NCI-H1417 (cell line): ENCODE data around the gene DCLK3.

Experiments
- DNase-seq, 3 experiments: peaks; one replicate each; lab custom pipeline; 2025; lab: John Stamatoyannopoulos, UW

Gene DCLK3, protein sequence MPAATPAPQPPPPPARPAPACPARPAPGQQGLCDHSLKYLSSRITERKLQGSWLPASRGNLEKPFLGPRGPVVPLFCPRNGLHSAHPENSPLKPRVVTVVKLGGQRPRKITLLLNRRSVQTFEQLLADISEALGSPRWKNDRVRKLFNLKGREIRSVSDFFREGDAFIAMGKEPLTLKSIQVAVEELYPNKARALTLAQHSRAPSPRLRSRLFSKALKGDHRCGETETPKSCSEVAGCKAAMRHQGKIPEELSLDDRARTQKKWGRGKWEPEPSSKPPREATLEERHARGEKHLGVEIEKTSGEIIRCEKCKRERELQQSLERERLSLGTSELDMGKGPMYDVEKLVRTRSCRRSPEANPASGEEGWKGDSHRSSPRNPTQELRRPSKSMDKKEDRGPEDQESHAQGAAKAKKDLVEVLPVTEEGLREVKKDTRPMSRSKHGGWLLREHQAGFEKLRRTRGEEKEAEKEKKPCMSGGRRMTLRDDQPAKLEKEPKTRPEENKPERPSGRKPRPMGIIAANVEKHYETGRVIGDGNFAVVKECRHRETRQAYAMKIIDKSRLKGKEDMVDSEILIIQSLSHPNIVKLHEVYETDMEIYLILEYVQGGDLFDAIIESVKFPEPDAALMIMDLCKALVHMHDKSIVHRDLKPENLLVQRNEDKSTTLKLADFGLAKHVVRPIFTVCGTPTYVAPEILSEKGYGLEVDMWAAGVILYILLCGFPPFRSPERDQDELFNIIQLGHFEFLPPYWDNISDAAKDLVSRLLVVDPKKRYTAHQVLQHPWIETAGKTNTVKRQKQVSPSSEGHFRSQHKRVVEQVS

DNA sequence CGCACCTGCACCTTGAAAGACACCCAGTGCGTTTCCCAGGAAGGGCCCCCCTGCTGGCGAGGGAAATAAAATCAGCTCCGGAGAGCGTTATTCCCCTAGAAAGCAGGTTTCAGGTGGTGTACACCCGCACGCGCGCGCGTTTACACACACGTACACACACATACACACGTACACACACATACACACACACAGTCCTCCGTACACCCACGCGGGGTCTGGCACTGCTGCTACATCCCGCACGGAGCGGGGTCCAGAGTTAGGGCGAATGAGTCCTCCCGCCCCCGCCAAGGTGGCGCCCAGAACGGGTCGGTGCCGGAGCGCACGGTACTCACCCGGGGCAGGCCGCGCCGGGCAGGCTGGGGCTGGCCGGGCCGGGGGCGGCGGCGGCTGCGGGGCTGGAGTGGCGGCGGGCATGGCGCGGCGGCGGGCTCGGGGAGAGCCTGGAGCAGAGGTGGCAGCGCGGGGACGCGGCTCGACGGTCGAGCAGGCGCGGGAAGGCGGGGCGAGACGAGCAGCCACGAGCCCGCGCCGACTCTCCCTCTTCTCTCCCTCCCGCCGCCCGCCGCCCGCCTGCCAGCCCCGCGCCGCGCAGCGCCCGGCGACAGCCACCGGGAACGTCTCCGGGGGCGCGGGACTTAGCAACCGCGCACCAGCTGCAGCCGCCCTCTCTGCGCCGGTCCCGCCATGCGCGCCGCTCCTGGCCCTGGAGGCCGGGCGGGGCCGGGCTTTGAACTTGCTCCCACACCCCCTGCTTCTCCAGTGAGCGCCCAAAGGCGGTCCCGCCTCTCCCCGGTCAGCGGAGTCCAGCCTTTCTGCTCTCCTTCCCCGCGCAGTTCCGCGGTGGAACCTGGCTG is at the start of gene DCLK3:
DCLK3 (minus strand) TSS at position 704 of the 854 bp plus-strand sequence; CDS start at position 414, 290 bp downstream.
- DNase-seq, result peak; percentile 7 to 67 (median 57)

DNA sequence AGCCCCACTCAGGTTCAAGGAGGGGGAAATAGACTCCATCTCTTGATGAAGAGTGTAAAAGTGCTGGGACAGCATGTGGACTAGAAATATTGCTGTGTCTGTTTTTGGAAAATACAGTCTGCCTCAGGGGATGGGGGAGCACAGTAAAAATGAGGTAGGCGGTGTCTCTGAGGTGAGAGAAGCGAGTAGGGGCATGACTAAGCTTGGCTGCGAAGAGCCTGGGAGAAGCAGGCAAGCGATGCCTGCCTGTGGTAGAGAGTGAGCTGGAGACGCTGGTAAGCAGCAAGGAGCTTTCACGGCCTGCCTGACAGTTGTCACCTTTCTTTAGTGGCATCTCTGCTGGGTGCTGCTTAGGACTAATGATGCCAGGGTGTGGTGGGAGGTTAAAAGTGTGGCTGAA is 49.0 kb upstream of the DCLK3 start:
- DNase-seq, result no peak

DNA sequence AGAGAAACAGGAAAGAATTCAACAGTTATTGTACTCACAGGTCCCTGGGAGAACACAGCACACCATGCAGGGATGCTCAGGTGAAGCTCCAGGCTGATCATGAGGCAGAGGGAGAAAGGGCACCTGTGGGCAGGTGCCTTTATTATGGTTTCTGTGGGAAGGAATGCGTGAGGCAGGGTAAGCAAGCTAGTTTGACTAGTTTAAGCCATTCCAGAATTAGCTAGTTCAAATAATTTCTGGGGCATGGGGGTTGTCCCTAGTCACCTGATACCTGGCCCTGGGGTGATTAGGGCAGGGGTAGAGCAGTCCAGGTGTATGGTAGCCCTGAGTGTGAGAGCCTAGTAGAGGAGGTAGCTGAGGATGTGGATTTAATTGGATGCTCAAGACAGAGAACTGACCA is 47.9 kb upstream of the DCLK3 start:
- DNase-seq, result no peak

DNA sequence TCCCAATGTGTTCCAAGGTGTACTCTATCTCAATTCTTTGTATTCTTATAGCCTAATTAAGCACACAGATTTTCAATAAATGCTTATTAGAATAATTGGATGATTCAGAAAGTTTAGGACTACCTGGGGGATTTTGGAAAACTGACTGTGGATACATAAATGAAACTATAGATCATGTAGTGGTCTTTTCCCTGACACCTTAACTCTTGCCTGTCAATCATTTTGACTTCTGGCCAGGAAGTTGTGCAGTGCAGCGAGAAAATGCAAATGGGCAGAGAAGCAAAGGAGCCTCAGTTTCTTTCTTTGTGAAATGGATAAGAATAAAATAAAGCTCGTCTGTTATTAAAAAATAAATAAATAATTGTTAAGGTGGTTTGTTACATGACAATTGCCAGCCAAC is 47.4 kb upstream of the DCLK3 start:
- no peak for DNase-seq

DNA sequence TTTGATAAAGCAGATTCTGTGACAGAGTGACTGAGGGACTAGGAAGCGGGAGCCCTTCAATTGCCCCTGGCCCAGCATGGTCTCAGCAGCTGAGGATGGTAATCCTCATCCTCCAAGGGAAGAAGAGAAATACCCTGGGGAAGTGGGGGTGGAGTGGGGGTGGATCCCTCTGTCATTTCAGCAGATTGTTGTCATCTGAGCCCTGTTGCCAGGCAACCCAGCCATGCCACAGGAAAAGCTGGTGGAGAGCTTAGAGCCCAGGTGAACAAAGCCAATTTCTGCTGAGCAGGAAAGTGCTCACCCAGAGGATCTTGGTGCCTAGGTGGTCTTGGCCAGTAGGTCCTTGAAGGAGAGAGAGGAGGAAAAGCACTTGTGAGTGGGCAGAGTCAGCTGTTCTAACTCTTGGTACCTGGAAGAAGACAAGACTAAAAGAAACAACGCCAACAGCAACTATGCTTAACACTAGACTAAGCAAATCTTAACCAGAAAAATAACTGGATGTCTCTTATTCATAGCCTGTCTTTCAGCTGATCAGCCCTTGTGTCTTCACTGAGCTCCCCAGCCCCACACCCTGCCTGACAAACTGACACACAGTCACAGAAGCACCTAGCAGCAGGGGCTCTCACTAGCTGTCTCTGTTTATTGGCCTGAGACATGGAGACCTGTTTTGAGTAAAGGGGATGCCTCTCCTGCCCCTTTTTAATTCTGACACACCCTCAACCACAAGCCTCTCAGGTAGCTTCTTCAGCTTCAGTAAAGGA is 40.1 kb upstream of the DCLK3 start:
- peak; percentile 64 to 82 (median 81) for DNase-seq

DNA sequence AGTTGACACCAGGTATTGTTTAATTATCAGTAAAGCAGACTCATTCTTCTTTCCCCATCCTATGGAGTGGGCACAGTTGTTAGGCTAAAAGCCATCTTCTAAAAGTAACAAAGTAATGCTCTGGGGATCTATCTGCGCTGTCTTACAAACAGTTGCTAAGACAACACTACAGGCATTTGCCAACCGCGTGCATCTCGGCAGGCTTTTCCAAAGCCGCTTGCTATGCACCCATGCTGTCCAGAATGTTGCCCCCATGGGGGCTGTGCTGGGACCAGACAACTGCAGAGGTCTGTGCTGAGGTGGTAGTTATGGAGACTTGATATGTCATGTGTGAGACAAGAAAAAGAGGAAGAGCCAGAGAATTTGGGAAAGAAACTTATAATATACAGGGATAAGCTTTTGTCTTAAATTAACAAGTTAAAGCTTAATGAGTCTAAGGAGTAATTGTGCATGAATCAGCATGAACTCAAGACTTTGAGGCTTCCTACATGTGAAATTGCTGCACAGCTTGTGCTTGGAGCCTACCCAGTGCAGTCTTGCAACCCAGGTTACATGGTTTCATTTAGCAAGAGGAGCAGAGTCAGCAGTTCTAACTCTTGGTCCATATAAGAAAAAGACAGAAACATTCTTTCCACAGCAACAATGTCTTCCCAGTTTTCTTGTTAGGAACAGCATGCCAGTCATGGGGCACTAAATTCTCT is 38.9 kb upstream of the DCLK3 start:
- no peak for DNase-seq

DNA sequence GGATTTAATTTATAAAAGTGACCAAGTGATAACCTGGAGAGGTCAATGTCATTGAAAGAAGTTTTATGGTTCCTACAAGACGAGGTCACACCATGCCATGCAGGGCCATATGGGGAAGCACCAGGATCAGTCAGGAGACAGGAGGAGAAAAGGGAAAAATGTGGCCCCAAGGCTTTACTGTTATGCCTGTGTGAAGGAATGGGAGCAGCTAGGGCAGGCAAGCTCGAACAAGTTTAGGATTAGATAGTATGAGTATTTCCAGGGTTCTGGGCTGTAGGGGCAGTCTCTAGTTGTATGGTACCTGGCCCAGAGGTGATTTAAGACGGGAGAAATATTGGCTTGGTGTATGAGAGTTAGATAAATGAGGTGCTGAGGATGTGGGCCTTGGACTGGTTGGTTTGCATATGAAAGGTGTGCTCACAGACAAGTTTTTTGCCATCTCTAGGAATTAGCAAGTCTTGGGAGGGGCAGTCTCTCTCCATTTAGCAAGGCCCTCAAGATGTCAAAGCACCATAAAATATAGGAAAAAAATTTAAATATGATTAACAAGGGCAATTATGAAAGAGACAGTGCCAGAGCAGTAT is 36.3 kb upstream of the DCLK3 start:
- DNase-seq, result no peak

DNA sequence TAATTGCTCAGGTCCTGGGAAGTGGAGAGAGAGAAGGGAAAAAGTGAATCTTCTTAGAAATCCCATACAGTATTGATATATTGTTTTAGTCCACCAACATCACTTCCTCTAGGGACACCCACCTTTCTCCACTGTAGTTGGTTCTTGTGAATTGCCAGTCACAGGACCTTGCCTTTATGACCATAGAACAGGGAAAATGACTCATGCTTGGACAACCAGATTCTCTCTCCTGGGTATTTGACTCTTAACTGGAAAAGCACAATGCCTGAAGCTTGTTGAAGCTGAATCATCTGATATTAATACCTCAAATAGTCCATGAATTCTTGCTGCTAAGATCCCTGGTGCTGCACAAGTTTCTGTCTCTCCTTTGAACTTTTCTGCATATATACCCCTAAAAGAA is 32.5 kb upstream of the DCLK3 start:
- DNase-seq, result no peak

DNA sequence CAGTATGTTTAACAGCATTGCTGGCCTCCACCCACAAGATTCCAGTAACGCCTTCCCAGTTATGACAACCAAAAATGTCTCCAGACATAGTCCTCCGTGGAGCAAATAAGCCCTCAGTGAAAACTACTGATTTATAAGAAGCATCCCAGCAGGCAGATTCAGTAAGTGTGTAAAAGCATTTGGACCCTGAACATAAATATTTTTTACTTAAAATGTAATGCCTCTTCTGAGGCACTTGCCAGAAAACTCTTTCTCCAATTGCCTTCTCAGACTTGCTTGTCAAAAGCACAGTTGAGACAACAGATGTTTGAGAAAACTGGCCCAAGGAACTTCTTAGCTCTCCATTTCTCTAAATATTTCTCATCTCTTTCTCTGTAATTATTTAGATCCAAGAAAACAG is 31.8 kb upstream of the DCLK3 start:
- DNase-seq, result no peak

DNA sequence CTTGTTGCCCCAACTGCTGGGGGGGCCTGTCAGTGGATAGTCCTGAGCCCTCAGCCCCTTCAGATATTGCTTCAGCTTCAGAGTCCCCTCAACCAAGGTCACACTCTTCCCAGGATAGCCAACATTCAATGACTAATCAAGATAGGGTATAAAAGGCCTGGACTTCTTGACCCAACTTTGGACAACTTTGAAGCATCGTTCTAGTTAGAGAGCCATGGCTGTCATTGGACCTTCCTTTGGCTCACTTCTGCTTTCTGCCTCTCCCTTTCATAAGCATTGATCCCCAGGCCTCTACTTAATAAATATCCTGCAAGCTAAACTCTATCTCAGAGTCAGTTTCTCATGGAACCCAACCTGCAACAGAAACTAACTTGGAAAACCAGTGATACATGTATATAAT is 31.3 kb upstream of the DCLK3 start:
- no peak for DNase-seq

DNA sequence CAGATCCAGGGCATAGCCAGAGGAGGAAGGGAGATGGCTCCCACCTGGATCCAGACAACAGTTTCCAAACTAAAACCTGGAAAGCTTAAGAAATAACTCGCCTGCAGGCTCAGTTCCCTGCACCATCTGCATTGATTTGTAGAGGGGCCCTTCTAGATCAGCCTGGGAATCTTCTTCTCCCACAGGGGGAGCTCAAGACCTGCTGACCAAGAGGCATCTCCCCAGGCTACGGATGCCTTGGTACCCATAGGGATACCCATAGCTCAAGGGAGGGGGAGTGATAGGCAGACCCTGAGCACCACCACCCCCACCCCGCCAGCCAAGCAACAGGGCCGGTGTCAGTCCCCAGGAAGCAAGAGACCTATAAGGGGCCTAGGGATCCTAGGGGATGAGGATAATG is 28.0 kb upstream of the DCLK3 start:
- peak; percentile 19 to 50 (median 44) for DNase-seq

DNA sequence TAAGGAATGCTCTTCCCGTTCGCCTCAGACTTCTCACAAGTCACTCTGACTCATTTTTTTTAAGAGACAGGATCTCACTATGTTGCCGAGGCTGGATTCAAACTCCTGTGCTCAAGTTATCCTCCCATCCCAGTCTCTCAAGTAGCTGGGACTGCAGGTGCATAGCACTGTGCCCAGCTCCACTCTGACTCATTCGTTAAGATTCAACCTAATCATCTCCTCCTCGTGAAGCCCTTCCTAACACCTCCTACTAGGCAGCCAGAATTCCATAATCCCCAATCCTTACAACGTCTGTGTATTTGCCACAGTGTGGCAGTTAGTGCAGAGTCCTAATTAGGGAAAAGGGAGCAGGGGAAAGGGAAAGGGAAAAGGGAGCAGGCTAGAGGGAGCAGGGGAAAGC is 26.4 kb upstream of the DCLK3 start:
- no peak for DNase-seq

DNA sequence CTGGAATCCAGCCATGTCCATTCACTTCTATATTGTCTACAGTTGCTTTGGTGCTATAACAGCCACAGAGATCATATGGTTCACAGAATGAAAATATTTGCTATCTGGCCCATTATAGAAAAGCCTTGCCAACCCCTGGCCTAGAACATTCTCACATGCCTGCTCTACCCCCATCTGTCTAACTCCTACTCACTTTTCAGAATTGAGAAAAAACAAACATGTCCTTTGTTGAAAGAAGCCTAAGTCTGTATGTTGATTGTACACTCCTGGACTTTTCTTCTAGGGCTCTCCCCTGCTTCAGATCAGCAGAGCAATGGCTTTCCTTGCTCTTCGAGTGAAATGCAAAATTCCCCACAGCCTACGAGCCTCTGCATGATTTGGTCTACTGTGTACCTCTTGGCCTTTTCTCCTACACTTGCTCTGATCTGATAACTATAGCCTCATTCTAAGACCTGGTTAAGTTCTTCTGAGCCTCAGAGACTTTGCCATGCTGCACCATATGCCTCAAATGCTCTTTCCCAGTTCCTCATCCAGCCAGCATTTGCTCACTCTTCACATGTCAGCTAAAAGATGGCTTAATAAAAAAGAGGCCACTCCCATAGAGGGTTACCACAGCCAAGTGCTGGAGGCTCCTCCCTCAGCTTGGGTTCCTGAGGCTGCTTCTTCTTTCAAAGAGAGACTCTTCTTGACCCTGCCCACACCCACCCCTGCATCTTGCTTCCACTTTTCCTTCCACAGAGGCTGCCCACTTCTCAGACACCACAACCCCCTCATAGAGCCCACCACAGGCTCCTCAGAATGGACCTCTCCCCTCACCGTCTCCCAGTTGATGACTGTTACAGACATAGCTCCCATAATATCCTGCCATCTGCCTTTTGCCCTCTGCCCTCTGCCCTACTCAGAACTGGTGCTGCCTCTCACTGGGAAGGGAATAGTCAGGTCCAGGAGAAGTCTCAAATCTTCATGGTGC is 22.9 kb upstream of the DCLK3 start:
- no peak for DNase-seq

DNA sequence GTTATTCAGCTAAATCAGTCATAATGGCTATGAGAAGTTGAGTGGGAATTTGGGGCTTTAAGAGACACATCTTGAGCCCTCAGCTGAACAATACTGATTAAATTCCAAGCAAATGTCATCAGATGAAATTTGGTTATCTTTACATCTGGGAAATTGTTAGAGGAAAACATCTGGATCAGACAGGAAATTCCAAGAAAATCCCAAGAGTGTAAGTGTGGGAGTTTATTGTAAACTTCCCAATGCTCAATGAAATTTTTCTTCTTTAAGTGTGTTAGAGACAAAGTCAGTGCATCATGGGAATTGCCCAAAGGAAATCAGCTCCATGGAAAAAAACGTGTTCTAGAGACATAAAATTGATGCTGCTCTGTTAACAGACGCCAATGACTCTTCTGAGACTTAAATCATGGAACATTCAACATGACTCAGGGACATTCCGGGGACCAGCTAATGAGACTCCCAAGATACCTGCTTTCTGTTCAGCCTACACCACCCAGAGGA is 19.8 kb upstream of the DCLK3 start:
- no peak for DNase-seq

DNA sequence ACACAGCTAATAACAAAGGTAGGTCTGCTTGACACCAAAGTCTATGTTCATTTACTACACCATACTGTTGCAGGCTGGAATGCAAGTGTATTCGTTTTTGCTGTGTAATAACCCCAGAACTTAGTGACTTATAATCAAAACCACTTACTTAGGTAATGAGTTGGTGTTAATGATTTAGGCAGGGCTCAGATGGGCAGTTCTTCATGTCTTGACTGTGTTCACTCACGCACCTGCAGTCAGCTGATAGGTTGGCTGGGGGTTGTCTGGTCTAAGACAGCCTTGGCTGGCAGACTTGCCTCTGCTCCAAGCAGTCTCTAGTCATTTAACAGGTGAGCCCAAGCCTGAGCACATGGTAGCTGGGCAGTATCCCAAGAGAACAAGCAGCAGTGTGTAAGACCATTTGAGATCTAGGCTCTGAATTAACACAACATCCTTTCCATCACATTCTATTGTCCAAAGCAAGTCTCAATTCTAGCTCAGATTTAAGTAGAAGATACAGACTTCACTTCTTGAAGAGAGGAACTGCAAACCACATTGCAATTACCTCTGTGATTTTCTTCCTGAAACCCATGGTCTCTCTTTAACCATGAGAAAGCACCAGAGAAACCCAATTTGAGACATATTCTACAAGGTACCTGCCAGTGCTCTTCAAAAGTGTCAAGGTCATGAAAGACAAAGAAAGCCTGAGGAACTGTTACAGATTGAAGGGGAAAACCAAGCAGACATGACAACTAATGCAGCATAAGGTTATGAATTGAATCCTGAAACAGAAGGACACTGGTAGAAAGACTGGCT is 13.3 kb upstream of the DCLK3 start:
- no peak for DNase-seq

DNA sequence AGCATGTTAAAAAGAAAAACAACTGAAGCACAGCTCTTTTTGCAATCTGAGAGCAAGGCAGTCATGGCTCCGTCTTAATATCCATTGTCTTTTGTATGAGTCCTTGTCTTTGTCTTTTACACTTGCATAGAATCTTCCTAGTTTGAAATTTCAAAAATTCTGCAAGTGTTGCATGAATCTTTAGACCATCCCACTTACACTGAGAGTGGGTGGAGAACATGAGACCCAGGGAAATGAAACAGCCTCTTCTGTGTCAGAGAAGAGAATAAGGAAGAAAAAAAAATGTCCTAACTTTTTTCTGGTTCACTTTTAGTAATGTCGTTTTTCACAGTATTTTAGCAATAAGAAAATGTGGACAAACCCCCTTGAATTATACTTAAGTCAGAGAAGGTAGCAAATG is 12.1 kb upstream of the DCLK3 start:
- DNase-seq, result no peak

DNA sequence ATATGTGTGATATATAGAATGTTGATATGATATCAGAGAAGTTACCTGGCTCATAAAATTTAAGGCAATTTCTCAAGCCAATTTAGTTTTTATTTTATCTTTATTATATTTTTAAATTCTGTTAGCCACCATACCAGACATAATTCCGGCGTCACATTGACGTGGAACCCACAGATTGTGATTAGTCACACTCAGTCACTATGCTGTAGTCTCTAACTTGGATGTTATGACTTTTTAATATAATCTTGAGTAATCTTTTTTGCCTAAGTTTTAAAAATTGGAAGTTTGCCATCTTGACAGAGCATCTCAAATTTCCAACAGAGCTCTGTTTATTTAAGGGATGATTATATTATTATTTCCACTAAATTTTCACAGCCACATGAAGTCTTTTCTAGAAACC is 9.7 kb upstream of the DCLK3 start:
- no peak for DNase-seq

DNA sequence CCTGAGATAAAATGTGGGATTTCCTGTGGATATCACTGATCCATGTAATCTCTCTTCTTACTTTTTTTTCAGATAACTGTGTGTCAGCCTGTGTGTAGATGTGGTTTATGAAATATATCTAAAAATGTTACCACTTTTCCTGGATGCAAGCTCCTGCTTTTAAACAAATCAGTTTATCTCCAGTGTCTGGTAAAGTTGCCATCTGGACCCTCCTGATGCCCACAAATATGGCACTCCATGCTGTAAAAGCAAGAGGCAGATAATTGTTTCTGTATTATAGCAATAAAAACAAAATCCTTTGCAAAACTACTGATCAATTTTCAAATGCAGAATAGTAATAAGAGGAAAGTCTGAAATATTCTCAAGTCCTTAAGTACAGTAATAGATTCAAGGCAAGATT is 7.6 kb upstream of the DCLK3 start:
- no peak for DNase-seq
